ENCODE data around the gene TWNK.

TWNK gene

DNA sequence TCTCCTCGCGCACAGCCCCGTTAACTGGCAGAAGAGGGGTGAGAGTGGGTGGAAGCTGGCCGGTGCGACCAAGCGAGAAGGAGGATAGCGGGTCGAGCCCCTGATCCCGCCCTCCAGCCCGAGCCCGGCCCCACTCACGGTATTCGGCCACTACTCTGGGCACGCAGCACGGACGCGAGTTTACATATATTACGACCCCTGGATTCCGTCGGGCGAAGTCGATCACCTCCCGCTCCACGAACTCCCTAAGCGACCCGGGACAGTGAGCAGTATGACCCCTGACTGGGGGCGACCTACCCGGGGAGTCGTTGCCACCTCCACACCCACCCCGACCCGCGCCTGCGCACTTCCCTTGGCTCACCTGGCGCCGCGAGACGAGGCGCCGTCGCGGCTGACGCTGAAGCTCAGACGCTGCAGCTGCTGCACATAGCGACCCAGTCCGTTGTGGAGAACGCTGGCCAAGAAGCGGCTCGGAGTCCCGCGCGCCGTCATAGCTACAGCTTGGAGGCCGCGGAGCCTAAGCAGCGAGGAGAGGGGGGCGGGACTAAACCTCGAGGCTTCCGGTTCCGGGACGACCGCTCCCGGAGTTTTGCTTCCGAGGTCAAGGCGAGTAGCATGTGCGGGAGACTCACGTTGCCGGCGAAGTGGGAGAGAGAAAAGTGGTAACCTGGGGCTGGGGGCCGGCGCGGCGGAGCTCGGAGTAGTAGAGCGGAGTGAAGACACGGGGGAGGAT, at the start of gene TWNK, which contains the start of gene MRPL43 (continued):
- TF ChIP-seq, protein P1, sequence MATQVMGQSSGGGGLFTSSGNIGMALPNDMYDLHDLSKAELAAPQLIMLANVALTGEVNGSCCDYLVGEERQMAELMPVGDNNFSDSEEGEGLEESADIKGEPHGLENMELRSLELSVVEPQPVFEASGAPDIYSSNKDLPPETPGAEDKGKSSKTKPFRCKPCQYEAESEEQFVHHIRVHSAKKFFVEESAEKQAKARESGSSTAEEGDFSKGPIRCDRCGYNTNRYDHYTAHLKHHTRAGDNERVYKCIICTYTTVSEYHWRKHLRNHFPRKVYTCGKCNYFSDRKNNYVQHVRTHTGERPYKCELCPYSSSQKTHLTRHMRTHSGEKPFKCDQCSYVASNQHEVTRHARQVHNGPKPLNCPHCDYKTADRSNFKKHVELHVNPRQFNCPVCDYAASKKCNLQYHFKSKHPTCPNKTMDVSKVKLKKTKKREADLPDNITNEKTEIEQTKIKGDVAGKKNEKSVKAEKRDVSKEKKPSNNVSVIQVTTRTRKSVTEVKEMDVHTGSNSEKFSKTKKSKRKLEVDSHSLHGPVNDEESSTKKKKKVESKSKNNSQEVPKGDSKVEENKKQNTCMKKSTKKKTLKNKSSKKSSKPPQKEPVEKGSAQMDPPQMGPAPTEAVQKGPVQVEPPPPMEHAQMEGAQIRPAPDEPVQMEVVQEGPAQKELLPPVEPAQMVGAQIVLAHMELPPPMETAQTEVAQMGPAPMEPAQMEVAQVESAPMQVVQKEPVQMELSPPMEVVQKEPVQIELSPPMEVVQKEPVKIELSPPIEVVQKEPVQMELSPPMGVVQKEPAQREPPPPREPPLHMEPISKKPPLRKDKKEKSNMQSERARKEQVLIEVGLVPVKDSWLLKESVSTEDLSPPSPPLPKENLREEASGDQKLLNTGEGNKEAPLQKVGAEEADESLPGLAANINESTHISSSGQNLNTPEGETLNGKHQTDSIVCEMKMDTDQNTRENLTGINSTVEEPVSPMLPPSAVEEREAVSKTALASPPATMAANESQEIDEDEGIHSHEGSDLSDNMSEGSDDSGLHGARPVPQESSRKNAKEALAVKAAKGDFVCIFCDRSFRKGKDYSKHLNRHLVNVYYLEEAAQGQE (tag by site-specific recombination; IDR thresholded peaks at IDR 0.05): no peak
- TF ChIP-seq ZNF747 (tag by site-specific recombination; IDR thresholded peaks at IDR 0.05) (no peak), ZBTB17 (tag by site-specific recombination; IDR thresholded peaks at IDR 0.05) (0 out of 2 replicates have a peak, but pooled peaks have one; percentile 61), GFI1B (tag by site-specific recombination; IDR thresholded peaks at IDR 0.05) (no peak), ZNF548 (tag by site-specific recombination; IDR thresholded peaks at IDR 0.05) (no peak), ZNF292 (tag by site-specific recombination; IDR thresholded peaks at IDR 0.05; ENCODE audit: borderline replicate concordance, low read depth) (no peak), REPIN1 (tag by site-specific recombination; IDR thresholded peaks at IDR 0.05; ENCODE audit: low read depth) (no peak), ZNF140 (tag by site-specific recombination; IDR thresholded peaks at IDR 0.05) (no peak), ZNF202 (tag by site-specific recombination; IDR thresholded peaks at IDR 0.05; ENCODE audit: borderline replicate concordance) (no peak), ZNF768 (tag by site-specific recombination; IDR thresholded peaks at IDR 0.05) (no peak), TCF7L2 (IDR thresholded peaks at IDR 0.05; ENCODE audit: borderline replicate concordance, low read depth, low read length) (no peak), TRIM28 (IDR thresholded peaks at IDR 0.05; ENCODE audit: borderline replicate concordance, low read length) (no peak), RBAK (tag by site-specific recombination; IDR thresholded peaks at IDR 0.05) (no peak), ZNF350 (tag by site-specific recombination; IDR thresholded peaks at IDR 0.05) (no peak), ZNF664 (tag by site-specific recombination; IDR thresholded peaks at IDR 0.05) (no peak), ZNF211 (tag by site-specific recombination; IDR thresholded peaks at IDR 0.05; ENCODE audit: low read depth) (no peak), ZNF416 (tag by site-specific recombination; IDR thresholded peaks at IDR 0.05) (no peak), ZNF133 (tag by site-specific recombination; IDR thresholded peaks at IDR 0.05) (no peak), ZNF175 (tag by site-specific recombination; IDR thresholded peaks at IDR 0.05) (no peak), ZNF473 (tag by site-specific recombination; IDR thresholded peaks at IDR 0.05) (no peak), ZNF660 (tag by site-specific recombination; IDR thresholded peaks at IDR 0.05) (0 out of 2 replicates have a peak, but pooled peaks have one; percentile 59)
- TF ChIP-seq, protein P2, sequence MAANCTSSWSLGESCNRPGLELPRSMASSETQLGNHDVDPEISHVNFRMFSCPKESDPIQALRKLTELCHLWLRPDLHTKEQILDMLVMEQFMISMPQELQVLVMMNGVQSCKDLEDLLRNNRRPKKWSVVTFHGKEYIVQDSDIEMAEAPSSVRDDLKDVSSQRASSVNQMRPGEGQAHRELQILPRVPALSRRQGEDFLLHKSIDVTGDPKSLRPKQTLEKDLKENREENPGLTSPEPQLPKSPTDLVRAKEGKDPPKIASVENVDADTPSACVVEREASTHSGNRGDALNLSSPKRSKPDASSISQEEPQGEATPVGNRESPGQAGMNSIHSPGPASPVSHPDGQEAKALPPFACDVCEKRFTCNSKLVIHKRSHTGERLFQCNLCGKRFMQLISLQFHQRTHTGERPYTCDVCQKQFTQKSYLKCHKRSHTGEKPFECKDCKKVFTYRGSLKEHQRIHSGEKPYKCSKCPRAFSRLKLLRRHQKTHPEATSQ (tag by site-specific recombination; IDR thresholded peaks at IDR 0.05): no peak
- TF ChIP-seq, protein P3, sequence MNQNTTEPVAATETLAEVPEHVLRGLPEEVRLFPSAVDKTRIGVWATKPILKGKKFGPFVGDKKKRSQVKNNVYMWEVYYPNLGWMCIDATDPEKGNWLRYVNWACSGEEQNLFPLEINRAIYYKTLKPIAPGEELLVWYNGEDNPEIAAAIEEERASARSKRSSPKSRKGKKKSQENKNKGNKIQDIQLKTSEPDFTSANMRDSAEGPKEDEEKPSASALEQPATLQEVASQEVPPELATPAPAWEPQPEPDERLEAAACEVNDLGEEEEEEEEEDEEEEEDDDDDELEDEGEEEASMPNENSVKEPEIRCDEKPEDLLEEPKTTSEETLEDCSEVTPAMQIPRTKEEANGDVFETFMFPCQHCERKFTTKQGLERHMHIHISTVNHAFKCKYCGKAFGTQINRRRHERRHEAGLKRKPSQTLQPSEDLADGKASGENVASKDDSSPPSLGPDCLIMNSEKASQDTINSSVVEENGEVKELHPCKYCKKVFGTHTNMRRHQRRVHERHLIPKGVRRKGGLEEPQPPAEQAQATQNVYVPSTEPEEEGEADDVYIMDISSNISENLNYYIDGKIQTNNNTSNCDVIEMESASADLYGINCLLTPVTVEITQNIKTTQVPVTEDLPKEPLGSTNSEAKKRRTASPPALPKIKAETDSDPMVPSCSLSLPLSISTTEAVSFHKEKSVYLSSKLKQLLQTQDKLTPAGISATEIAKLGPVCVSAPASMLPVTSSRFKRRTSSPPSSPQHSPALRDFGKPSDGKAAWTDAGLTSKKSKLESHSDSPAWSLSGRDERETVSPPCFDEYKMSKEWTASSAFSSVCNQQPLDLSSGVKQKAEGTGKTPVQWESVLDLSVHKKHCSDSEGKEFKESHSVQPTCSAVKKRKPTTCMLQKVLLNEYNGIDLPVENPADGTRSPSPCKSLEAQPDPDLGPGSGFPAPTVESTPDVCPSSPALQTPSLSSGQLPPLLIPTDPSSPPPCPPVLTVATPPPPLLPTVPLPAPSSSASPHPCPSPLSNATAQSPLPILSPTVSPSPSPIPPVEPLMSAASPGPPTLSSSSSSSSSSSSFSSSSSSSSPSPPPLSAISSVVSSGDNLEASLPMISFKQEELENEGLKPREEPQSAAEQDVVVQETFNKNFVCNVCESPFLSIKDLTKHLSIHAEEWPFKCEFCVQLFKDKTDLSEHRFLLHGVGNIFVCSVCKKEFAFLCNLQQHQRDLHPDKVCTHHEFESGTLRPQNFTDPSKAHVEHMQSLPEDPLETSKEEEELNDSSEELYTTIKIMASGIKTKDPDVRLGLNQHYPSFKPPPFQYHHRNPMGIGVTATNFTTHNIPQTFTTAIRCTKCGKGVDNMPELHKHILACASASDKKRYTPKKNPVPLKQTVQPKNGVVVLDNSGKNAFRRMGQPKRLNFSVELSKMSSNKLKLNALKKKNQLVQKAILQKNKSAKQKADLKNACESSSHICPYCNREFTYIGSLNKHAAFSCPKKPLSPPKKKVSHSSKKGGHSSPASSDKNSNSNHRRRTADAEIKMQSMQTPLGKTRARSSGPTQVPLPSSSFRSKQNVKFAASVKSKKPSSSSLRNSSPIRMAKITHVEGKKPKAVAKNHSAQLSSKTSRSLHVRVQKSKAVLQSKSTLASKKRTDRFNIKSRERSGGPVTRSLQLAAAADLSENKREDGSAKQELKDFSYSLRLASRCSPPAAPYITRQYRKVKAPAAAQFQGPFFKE (tag by site-specific recombination; IDR thresholded peaks at IDR 0.05; ENCODE audit: borderline replicate concordance): no peak
- TF ChIP-seq, protein P4, sequence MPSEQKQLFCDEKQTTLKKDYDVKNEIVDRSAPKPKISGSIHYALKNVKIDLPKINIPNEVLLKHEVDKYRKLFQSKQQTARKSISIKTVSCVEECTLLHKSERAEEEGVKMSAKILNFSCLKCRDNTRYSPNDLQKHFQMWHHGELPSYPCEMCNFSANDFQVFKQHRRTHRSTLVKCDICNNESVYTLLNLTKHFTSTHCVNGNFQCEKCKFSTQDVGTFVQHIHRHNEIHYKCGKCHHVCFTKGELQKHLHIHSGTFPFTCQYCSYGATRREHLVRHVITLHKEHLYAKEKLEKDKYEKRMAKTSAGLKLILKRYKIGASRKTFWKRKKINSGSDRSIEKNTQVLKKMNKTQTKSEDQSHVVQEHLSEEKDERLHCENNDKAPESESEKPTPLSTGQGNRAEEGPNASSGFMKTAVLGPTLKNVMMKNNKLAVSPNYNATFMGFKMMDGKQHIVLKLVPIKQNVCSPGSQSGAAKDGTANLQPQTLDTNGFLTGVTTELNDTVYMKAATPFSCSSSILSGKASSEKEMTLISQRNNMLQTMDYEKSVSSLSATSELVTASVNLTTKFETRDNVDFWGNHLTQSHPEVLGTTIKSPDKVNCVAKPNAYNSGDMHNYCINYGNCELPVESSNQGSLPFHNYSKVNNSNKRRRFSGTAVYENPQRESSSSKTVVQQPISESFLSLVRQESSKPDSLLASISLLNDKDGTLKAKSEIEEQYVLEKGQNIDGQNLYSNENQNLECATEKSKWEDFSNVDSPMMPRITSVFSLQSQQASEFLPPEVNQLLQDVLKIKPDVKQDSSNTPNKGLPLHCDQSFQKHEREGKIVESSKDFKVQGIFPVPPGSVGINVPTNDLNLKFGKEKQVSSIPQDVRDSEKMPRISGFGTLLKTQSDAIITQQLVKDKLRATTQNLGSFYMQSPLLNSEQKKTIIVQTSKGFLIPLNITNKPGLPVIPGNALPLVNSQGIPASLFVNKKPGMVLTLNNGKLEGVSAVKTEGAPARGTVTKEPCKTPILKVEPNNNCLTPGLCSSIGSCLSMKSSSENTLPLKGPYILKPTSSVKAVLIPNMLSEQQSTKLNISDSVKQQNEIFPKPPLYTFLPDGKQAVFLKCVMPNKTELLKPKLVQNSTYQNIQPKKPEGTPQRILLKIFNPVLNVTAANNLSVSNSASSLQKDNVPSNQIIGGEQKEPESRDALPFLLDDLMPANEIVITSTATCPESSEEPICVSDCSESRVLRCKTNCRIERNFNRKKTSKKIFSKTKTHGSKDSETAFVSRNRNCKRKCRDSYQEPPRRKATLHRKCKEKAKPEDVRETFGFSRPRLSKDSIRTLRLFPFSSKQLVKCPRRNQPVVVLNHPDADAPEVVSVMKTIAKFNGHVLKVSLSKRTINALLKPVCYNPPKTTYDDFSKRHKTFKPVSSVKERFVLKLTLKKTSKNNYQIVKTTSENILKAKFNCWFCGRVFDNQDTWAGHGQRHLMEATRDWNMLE (tag by site-specific recombination; conservative IDR thresholded peaks at IDR 0.05; ENCODE audit: low read depth): peak; percentile 99
